Lower leg skin (tissue), 4 donors: Measurements from ENCODE around the gene ACAP1. TPM values are rescaled to one million over a fixed set of nuclear protein-coding genes. Genes with fewer than 3 reads are reported as not detected.

Source experiments
- DNase-seq, 2 donors: peaks; one replicate each; pipeline ENCODE4 v3.0.0-alpha.2; 2019; ENCODE audit warnings: low spot score in 2 of 2
- H3K4me3 ChIP-seq: fragments of 200-600 bp; sonication (generic); 2 replicates; pipeline ENCODE4 v1.5.1; 2017; ENCODE audit warnings: mild to moderate bottlenecking, low read depth; ENCODE audit not compliant: poor library complexity, severe bottlenecking
- POLR2A ChIP-seq, 2 donors: fragments of 450-650 bp; IDR thresholded peaks; one replicate each; pipeline ENCODE4 v1.6.1; 2016 to 2017; ENCODE audit warnings: antibody characterized with exemption in 2 of 2, mild to moderate bottlenecking in 1 of 2, moderate library complexity in 1 of 2
- WGBS, 2 donors: methylation state at CpG; one replicate each; pipeline ENCODE4 v1.1.5; 2018; 5-methylcytosine and 5-hydroxymethylcytosine counted together
- intact Hi-C: fragments of 100-400 bp; cut with DNase I; formaldehyde crosslinking; loops from one replicate; pipeline ENCODE4 v1.15.0; 2023; ENCODE audit warnings: low total_unique reads
- total RNA-seq, 4 donors: library from RNA; depleted of rRNA; stranded (reverse); fragments of >200 nt; gene quantifications; one replicate each; pipeline ENCODE4 v1.1.0, GENCODE V29; 2016
- TF ChIP-seq, protein P1 (sequence below), 3 donors: fragments of 450-650 bp; IDR thresholded peaks; one replicate each; pipeline ENCODE4 v1.5.1; 2016; ENCODE audit warnings: antibody characterized with exemption in 3 of 3, mild to moderate bottlenecking in 3 of 3, moderate library complexity in 2 of 3

The ACAP1 gene
- total RNA-seq, 4 donors from 2014 or later: 2.9 to 5.6 (median 3.8) TPM

DNA sequence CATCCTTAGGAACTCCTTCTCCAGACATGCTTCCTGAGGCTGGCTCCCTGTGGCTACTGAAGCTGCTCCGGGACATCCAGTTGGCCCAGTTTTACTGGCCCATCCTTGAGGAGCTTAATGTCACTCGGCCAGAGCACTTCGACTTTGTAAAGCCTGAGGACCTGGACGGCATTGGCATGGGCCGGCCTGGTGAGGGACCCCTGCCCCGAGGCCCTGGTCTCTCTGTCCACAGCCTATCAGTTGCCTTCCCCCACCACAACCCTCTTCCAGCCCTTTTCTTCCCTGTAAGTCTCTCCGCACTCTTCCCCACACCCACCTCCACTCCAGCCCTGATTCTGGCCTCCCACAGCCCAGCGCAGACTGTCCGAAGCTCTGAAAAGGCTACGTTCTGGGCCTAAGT is 46.6 kb downstream of the ACAP1 start:
- intact Hi-C loops: no loop called here
- no peak for TF ChIP-seq POLR2A (IDR thresholded peaks at IDR 0.05)
- TF ChIP-seq, protein P1, sequence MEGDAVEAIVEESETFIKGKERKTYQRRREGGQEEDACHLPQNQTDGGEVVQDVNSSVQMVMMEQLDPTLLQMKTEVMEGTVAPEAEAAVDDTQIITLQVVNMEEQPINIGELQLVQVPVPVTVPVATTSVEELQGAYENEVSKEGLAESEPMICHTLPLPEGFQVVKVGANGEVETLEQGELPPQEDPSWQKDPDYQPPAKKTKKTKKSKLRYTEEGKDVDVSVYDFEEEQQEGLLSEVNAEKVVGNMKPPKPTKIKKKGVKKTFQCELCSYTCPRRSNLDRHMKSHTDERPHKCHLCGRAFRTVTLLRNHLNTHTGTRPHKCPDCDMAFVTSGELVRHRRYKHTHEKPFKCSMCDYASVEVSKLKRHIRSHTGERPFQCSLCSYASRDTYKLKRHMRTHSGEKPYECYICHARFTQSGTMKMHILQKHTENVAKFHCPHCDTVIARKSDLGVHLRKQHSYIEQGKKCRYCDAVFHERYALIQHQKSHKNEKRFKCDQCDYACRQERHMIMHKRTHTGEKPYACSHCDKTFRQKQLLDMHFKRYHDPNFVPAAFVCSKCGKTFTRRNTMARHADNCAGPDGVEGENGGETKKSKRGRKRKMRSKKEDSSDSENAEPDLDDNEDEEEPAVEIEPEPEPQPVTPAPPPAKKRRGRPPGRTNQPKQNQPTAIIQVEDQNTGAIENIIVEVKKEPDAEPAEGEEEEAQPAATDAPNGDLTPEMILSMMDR (IDR thresholded peaks at IDR 0.05): no peak
- H3K4me3 ChIP-seq: no peak overlapping the region
- DNase-seq: no peak
- WGBS, 2 donors: 83% methylated on average over 10 of the region's 10 CpGs

DNA sequence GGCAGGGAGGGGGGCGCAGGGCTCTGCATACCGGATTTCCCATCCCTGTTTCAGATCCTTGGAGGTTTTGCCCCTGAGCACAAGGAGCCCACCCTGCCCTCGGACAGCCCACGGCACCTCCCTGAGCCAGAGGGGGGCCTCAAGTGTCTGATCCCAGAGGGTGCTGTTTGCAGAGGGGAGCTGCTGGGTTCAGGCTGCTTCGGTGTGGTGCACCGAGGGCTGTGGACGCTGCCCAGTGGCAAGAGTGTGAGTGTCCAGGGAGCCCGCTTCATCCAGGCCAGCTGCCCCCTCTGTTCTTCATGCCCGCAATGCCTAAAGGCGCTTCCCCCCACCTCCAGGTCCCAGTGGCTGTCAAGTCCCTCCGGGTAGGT is 47.0 kb downstream of the ACAP1 start:
- intact Hi-C loops: no loop called here
- DNase-seq: no peak
- TF ChIP-seq, protein P1 (IDR thresholded peaks at IDR 0.05): no peak
- no peak for TF ChIP-seq POLR2A (IDR thresholded peaks at IDR 0.05)
- 71 to 87% methylated on average over 4 to 10 of the region's 11 CpGs for WGBS, 2 donors
- no peak overlapping the region for H3K4me3 ChIP-seq

DNA sequence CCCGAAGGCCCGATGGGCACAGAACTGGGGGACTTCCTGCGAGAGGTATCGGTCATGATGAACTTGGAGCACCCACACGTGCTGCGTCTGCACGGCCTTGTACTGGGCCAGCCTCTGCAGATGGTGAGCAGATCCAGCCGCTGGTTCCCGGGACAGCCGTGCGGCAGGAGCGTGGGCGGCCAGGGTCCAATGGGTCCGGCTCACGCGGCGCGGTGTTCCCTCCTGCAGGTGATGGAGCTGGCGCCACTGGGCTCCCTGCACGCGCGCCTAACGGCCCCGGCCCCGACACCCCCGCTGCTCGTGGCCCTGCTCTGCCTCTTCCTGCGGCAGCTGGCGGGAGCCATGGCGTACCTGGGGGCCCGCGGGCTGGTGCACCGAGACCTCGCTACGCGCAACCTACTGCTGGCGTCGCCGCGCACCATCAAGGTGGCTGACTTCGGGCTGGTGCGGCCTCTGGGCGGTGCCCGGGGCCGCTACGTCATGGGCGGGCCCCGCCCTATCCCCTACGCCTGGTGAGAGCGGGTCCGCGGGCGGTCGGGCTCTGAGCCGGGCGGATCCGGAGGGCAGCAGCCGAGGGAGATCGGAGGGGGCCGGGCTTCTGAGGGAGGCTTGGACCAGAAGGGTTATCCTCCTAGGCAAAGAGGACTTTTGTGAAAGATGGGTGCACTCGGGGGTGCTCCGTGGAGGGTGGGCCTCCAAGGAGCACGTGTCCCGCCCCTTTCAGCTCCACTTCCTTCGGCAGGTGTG is 47.6 kb downstream of the ACAP1 start:
- no peak overlapping the region for H3K4me3 ChIP-seq
- no peak for TF ChIP-seq POLR2A (IDR thresholded peaks at IDR 0.05)
- TF ChIP-seq, protein P1 (IDR thresholded peaks at IDR 0.05): no peak
- DNase-seq: no peak
- WGBS, 2 donors: 45 to 50% methylated on average over 39 to 41 of the region's 65 CpGs
- intact Hi-C loops: no loop called here

DNA sequence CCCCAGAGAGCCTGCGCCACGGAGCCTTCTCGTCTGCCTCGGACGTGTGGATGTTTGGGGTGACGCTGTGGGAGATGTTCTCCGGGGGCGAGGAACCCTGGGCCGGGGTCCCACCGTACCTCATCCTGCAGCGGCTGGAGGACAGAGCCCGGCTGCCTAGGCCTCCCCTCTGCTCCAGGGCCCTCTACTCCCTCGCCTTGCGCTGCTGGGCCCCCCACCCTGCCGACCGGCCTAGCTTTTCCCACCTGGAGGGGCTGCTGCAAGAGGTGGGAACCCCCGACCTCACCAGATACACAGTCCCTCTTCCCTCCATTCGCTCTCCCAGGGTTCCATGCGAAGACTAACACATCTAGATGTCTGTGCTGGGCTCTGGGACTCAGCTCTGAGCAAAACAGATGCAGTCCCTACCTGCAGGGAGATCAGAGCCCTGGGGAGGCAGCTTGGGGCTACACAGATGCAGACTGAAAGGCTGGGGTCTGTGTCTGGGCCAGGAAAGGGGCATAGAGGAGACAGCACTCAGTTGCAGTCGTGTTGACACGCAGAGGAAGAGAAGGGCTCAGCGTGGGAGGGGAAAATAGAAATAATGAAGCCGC is 48.3 kb downstream of the ACAP1 start:
- DNase-seq: no peak
- intact Hi-C loops: no loop called here
- no peak overlapping the region for H3K4me3 ChIP-seq
- WGBS, 2 donors: 78 to 85% methylated on average over 13 to 23 of the region's 23 CpGs
- TF ChIP-seq, protein P1 (IDR thresholded peaks at IDR 0.05): no peak
- TF ChIP-seq POLR2A (IDR thresholded peaks at IDR 0.05): no peak

DNA sequence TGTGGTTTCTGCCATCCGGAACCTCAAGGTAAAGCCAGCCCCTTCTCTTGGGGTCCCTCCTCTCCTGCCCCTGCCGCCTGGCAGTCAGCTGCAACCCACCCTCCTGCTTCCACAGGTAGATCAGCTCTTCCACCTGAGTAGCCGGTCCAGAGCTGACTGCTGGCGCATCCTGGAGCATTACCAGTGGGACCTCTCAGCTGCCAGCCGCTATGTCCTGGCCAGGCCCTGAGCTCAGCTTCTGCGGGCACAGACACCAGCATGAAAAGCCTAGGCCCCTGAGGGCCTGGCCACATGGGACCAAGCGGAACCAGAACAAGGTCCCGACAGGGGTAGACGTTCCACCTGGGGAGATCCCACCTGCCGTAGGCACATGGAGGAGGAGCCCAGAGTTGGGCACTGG is 52.5 kb downstream of the ACAP1 start:
- no peak for DNase-seq
- no peak for TF ChIP-seq POLR2A (IDR thresholded peaks at IDR 0.05)
- TF ChIP-seq, protein P1 (IDR thresholded peaks at IDR 0.05): no peak
- intact Hi-C loops: no loop called here
- no peak overlapping the region for H3K4me3 ChIP-seq
- WGBS, 2 donors: 91 to 93% methylated on average over 10 of the region's 10 CpGs
